ENCODE results near the gene STPG4. TPM values are rescaled to one million over a fixed set of nuclear protein-coding genes. Genes with fewer than 3 reads are reported as not detected.

The STPG4 gene
- total RNA-seq, 1 experiment from 2014 or later = 0.79 TPM

DNA sequence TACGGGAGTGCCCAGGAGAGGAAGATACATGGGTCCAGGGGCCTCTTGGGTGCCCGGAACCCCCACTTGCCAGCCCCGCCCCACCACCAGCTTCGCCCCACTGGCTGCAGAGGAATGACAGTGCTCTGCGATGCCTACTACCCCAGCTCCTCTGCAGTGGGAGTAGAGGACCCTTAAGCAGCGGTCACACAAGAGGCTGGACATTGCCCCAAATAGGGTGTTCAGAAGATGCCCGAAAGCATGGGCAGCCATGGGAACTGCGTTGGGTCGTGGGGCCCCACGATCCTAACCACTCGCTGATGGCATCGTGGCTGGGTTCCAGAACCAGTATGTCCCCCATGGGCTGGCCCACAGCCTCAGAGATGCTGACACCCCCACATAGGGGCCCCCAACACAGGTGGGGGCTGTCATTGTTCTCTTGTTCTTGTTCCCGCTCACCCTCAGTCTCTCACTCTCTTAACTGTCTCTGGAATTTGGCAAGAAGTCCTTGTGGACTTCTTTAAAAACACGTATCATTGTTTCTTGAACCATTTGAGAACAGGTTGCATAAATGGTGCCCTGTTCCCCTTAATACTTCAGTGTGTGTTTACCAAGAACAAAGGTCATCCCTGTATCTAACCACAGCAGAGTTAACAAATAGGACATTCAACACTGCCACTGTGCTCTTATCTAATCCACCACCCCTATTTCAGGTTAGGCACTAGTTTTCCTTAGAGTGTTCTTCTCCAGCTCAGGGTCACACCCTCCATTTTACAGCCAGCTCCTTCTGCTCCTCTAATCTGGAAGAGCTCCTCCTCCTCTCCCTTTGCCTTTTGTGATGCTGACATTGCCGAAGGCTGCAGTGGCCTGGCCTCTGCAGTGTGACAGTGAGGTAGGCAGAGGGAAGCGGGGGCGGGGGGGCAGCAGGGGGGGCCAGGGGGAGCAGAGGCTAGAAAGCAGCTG is 76.3 kb downstream of the STPG4 start:
- Mint-ChIP-seq H3K27me3 (ENCODE audit: insufficient read depth, unreplicated experiment) (no peaks in the 10 kb centered on the region), H3K27ac (ENCODE audit: unreplicated experiment) (peak overlapping the region; percentile 89), H3K36me3 (ENCODE audit: insufficient read depth, unreplicated experiment) (peaks cover 51% of the 10 kb centered on the region), H3K9me3 (ENCODE audit: unreplicated experiment) (no peaks in the 10 kb centered on the region), H3K4me1 (ENCODE audit: low read depth, unreplicated experiment) (peaks cover 57% of the 10 kb centered on the region), H3K4me3 (ENCODE audit: unreplicated experiment) (peak overlapping the region; percentile 51)
- Histone ChIP-seq H3K36me3 (ENCODE audit: control insufficient read depth, insufficient read depth, low read length) (no peaks in the 10 kb centered on the region), H3K4me1 (peaks cover 65% of the 10 kb centered on the region), H3K9me3 (no peaks in the 10 kb centered on the region), H3K4me3 (ENCODE audit: low read depth, low read length) (no peak overlapping the region), H3K27me3 (replicated peaks; ENCODE audit: control insufficient read depth, insufficient read depth, low read length) (no peaks in the 10 kb centered on the region)
- CTCF ChIA-PET = interaction anchor here (0.7 to 2.7 kb wide), 9 partner anchors 9 to 244 kb away, joined by 3 to 19 read pairs (median 5); no protein-coding TSS in a partner anchor
- BruUV-seq (replicated peaks) = no TSS peak
- TF ChIP-seq, protein P1, sequence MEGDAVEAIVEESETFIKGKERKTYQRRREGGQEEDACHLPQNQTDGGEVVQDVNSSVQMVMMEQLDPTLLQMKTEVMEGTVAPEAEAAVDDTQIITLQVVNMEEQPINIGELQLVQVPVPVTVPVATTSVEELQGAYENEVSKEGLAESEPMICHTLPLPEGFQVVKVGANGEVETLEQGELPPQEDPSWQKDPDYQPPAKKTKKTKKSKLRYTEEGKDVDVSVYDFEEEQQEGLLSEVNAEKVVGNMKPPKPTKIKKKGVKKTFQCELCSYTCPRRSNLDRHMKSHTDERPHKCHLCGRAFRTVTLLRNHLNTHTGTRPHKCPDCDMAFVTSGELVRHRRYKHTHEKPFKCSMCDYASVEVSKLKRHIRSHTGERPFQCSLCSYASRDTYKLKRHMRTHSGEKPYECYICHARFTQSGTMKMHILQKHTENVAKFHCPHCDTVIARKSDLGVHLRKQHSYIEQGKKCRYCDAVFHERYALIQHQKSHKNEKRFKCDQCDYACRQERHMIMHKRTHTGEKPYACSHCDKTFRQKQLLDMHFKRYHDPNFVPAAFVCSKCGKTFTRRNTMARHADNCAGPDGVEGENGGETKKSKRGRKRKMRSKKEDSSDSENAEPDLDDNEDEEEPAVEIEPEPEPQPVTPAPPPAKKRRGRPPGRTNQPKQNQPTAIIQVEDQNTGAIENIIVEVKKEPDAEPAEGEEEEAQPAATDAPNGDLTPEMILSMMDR (IDR thresholded peaks at IDR 0.05; ENCODE audit: insufficient read depth in 1 of 2, low read depth in 1 of 2, low read length in 1 of 2, severe bottlenecking in 1 of 2, unreplicated experiment in 1 of 2) = no peak
- intact Hi-C loops (cut with micrococcal nuclease; ENCODE audit: unreplicated experiment) = loop anchor here (1.0 to 5.0 kb wide), 3 partner anchors 10 to 232 kb away; no protein-coding TSS in a partner anchor
- POLR2A ChIA-PET = interaction anchor here (0.6 to 1.8 kb wide), 7 partner anchors 9 to 231 kb away, joined by 3 to 10 read pairs (median 4); no protein-coding TSS in a partner anchor
- peak; percentile 79 to 85 for DNase-seq

DNA sequence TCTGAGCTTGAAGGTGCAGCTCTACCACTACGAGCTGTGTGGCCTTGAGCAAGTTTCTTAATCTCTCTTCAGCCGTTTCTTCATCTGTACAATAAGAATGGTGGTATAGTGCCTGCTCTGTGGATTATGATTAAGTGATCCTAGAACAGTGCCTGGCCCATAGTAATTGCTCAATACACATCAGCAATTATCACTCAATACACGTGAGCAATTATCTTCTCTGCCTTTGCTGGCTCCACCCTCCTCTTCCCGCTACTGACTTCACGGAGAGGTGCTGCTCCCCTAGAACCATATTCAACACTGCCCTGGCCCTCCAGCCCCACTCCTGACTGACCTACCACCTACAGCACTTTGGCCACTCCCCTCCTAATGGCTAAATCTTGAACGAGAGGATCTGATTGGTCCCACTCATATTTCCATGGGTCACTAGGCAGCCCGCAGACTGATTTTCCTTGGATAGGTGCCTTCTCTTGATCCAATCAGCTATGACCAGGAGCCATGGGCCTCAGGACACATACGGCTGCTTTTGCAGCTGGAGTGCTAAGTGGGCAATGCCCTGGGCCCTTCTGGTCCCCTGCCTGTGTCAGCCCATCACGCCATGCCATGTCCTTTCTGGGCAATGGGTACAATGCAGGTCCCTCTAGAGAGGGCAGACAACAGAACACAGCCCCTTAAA is 77.5 kb downstream of the STPG4 start:
- H3K36me3 Mint-ChIP-seq (ENCODE audit: insufficient read depth, unreplicated experiment) = peaks cover 61% of the 10 kb centered on the region
- H3K4me1 ChIP-seq = peaks cover 62% of the 10 kb centered on the region
- no peak overlapping the region for H3K4me3 ChIP-seq (ENCODE audit: low read depth, low read length)
- H3K4me3 Mint-ChIP-seq (ENCODE audit: unreplicated experiment) = peak overlapping the region; percentile 52
- TSS peak; percentile 51 for BruUV-seq (replicated peaks)
- peaks cover 1% of the 10 kb centered on the region; the same call in 1 of the 2 replicates for H3K36me3 ChIP-seq (ENCODE audit: control insufficient read depth, insufficient read depth, low read length)
- H3K27me3 Mint-ChIP-seq (ENCODE audit: insufficient read depth, unreplicated experiment) = no peaks in the 10 kb centered on the region
- no peaks in the 10 kb centered on the region for H3K27me3 ChIP-seq (replicated peaks; ENCODE audit: control insufficient read depth, insufficient read depth, low read length)
- intact Hi-C loops (cut with micrococcal nuclease; ENCODE audit: unreplicated experiment) = loop anchor here (2.0 to 5.0 kb wide), 2 partner anchors 45 to 233 kb away; no protein-coding TSS in a partner anchor
- no peaks in the 10 kb centered on the region for H3K9me3 Mint-ChIP-seq (ENCODE audit: unreplicated experiment)
- DNase-seq = peak in 1 of 2 experiments; percentile 68
- ChIA-PET CTCF (interaction anchor here (0.5 kb wide), 1 partner anchor 375 kb away, joined by 4 read pairs; no protein-coding TSS in a partner anchor), POLR2A (interaction anchor here (1.0 to 1.3 kb wide), 3 partner anchors 11 to 41 kb away, joined by 4 read pairs; no protein-coding TSS in a partner anchor)
- TF ChIP-seq, protein P1 (IDR thresholded peaks at IDR 0.05; ENCODE audit: insufficient read depth in 1 of 2, low read depth in 1 of 2, low read length in 1 of 2, severe bottlenecking in 1 of 2, unreplicated experiment in 1 of 2) = no peak
- no peaks in the 10 kb centered on the region for H3K9me3 ChIP-seq
- H3K27ac Mint-ChIP-seq (ENCODE audit: unreplicated experiment) = peak overlapping the region; percentile 89
- H3K4me1 Mint-ChIP-seq (ENCODE audit: low read depth, unreplicated experiment) = peaks cover 66% of the 10 kb centered on the region
